Esophagus (tissue), 2 donors: ENCODE measurements around the gene MOBP. TPM values are rescaled to one million over a fixed set of nuclear protein-coding genes. Genes with fewer than 3 reads are reported as not detected.
"Not testable (repeated sequence)": the region's sequence is repeated elsewhere in the genome, so short reads cannot be mapped to it uniquely, and the experiment has no call there.

Experiments
- H3K27ac ChIP-seq, 2 donors: one replicate each; pipeline ENCODE4 v1.5.1; 2013; ENCODE audit warnings: low read depth in 2 of 2, mild to moderate bottlenecking in 2 of 2, inconsistent platforms in 1 of 2, low read length in 1 of 2, moderate library complexity in 1 of 2
- H3K27me3 ChIP-seq, 2 donors: one replicate each; pipeline ENCODE4 v1.6.1; 2013; ENCODE audit warnings: low read length in 2 of 2, control low read depth in 1 of 2, mild to moderate bottlenecking in 1 of 2; ENCODE audit not compliant: insufficient read depth in 2 of 2, control insufficient read depth in 1 of 2
- H3K36me3 ChIP-seq, 2 donors: one replicate each; pipeline ENCODE4 v1.6.1; 2013; ENCODE audit warnings: low read length in 1 of 2; ENCODE audit not compliant: control insufficient read depth in 2 of 2, insufficient read depth in 2 of 2
- H3K4me1 ChIP-seq, 2 donors: one replicate each; pipeline ENCODE4 v1.6.1; 2013; ENCODE audit warnings: low read length in 1 of 2; ENCODE audit not compliant: control insufficient read depth in 2 of 2, insufficient read depth in 2 of 2
- H3K4me3 ChIP-seq, 2 donors: one replicate each; pipeline ENCODE4 v1.5.1; 2013; ENCODE audit warnings: low read length in 2 of 2, mild to moderate bottlenecking in 2 of 2, low read depth in 1 of 2, moderate library complexity in 1 of 2
- H3K9me3 ChIP-seq, 2 donors: one replicate each; pipeline ENCODE4 v1.6.1; 2013; ENCODE audit warnings: mild to moderate bottlenecking in 2 of 2, low read depth in 1 of 2, low read length in 1 of 2, moderate library complexity in 1 of 2; ENCODE audit not compliant: control insufficient read depth in 2 of 2, insufficient read depth in 1 of 2
- WGBS, 2 donors: extraction: QIAGEN DNeasy Blood & Tissue Kit; methylation state at CpG; one replicate each; pipeline ENCODE4 v1.1.7; 2013; 5-methylcytosine and 5-hydroxymethylcytosine counted together
- polyA plus RNA-seq, 2 donors: library from polyadenylated mRNA; stranded (reverse); fragments of 200-250 nt; gene quantifications; one replicate each; pipeline ENCODE4 v1.2.3, GENCODE V29; 2013
- donor health status: healthy with polysubstance abuse.
- donor health status: Bipolar disorder and iron deficiency.

MOBP gene, protein sequence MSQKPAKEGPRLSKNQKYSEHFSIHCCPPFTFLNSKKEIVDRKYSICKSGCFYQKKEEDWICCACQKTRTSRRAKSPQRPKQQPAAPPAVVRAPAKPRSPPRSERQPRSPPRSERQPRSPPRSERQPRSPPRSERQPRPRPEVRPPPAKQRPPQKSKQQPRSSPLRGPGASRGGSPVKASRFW
- not detected for polyA plus RNA-seq

DNA sequence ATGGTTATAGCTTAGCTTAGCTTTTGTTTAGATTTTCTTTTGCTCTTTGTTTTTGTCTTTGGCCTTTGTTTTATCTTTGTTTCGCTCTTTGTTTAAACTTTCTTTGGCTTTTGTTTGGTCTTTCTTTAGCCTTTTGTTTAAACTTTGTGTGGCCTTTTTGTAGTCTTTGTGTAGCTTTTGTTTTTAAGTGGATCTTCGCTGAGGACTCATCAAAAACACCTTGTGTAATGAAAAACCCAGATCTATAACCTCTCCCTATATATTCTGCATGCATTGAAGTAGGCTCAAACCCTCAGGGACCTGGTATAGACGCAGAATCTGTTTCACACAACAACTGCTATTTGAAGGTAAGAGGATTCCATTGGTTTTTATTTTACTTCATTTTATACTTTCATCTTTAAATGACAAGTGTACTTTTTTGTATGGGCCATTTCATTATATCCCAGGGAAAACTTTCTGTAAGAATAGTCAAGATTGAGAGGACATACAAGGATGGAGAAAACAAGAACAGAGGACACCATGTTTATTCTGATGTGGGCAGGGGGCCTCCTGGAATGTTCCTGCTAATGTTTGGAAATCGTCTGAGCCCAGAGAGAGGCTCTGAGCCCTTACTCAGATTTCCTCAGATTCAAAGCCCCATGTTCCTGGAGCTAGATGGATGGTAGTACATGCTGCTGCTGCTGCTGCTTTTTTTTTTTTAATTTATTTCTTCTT, at the start of gene MOBP:
MOBP (plus strand) TSS at position 287 of the 714 bp plus-strand sequence. CDS start 34,390 bp downstream, outside the sequence.
- WGBS, 2 donors, result 33 to 36% methylated on average over 4 of the region's 4 CpGs
- Histone ChIP-seq H3K27ac (no peak within 1 kb of the TSS), H3K4me3 (no peak within 1 kb of the TSS), H3K36me3 (no peaks in the 10 kb centered on the region), H3K9me3 (no peaks in the 10 kb centered on the region), H3K27me3 (no peaks in the 10 kb centered on the region), H3K4me1 (no peaks in the 10 kb centered on the region)

DNA sequence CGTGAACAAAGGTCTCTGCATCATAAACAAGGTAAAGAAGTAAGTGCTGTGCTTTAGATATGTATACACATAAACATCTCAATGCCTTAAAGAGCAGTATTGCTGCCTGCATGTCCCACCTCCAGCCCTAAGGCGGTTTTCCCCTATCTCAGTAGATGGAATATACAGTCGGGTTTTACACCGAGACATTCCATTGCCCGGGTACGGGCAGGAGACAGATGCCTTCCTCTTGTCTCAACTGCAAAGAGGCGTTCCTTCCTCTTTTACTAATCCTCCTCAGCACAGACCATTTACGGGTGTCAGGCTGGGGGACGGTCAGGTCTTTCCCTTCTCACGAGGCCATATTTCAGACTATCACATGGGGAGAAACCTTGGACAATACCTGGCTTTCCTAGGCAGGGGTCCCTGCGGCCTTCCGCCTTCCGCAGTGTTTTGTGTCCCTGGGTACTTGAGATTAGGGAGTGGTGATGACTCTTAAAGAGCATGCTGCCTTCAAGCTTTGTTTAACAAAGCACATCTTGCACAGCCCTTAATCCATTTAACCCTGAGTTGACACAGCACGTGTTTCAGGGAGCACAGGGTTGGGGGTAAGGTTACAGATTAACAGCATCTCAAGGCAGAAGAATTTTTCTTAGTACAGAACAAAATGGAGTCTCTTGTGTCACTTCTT, 48.8 kb upstream of the MOBP start:
- H3K27me3 ChIP-seq, H3K4me3 ChIP-seq, H3K4me1 ChIP-seq, H3K9me3 ChIP-seq, H3K27ac ChIP-seq, H3K36me3 ChIP-seq: not testable (repeated sequence)
- WGBS, 2 donors, result 52 to 70% methylated on average over 11 to 13 of the region's 14 CpGs

DNA sequence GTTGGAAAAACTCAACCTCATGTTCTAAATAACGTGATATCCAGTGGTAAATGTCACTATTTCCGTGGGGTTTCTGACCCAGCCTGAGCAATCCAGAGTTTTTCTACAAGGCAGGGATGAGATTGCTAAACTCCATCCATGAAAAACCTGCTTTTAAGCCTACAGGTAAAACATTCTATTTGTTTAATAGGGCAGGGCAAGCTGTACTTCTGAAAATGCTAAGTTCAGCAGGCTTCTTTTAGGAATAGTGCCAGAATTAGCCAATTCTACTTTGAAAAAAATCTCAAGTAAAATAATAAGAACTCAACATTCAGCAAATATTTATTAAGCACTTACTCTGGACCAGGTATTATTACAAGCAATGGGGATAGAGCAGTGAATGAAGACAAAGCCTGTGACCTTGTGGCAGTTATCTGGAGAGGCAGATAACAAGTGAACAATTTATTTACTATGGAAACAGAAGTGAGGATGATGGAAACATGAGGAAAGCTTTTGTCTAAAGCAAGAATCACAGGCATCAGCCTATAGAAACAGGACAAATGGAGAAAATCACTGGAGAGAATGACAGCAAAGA, 47.7 kb upstream of the MOBP start:
- WGBS, 2 donors, result 66% methylated on average over 2 of the region's 2 CpGs
- Histone ChIP-seq H3K36me3 (no peaks in the 10 kb centered on the region), H3K27ac (peak overlapping the region in 1 of 2 donors; percentile 15), H3K9me3 (no peaks in the 10 kb centered on the region), H3K27me3 (no peaks in the 10 kb centered on the region), H3K4me3 (no peak overlapping the region), H3K4me1 (peaks cover 0 to 4% of the 10 kb centered on the region in 2 donors)

DNA sequence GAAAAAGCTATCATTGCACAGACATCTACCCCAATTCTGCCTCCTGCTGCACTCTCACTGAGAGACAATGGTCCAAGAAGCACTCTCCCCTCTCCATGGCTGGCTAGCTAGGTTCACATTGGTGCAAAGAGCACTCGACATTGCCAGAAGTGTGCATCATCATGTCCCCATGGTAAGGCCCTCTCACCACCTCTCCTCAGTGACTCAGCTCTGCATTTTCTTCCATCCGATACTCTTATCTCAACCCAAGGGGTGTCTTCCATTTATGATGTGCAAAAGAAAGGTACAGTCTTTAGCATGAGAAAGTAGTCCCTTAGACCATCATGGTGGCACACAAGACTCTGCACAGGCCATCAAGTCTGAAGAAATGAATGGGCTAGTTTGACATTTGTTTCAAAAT, 46.9 kb upstream of the MOBP start:
- Histone ChIP-seq H3K36me3 (no peaks in the 10 kb centered on the region), H3K4me1 (peaks cover 0 to 4% of the 10 kb centered on the region in 2 donors), H3K27me3 (no peaks in the 10 kb centered on the region), H3K27ac (no peak overlapping the region), H3K4me3 (no peak overlapping the region), H3K9me3 (no peaks in the 10 kb centered on the region)
- WGBS, 2 donors, result 95 to 97% methylated on average over 2 of the region's 2 CpGs

DNA sequence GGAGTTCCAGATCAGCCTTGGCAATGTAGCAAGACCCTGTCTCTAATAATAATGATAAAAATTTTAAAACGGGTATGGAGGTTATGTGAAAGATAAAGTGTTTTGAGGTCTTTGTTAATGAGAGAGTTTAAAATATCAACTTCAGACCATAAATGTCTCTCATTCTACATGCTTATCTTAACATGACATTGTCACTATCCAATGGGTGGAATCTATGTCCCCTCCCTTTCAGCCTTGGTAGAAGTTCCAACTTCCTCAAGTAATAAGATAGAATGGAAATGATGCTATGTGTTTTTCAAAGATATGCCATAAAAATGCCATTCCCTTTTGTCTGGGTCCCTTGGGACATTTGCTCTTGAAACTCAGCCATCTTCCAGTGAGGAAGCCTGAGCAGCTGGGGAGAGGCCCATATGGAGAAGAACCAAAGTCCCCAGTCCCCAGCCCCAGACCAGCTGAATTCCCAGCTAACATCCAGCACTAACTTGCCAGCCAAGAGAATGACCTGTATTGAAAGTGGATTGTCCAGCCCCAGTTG, 44.0 kb upstream of the MOBP start:
- Histone ChIP-seq H3K4me1 (no peaks in the 10 kb centered on the region), H3K4me3 (no peak overlapping the region), H3K9me3 (no peaks in the 10 kb centered on the region), H3K27ac (no peak overlapping the region), H3K36me3 (no peaks in the 10 kb centered on the region), H3K27me3 (no peaks in the 10 kb centered on the region)
- WGBS, 2 donors, result 83 to 87% methylated on average over 1 of the region's 1 CpG

DNA sequence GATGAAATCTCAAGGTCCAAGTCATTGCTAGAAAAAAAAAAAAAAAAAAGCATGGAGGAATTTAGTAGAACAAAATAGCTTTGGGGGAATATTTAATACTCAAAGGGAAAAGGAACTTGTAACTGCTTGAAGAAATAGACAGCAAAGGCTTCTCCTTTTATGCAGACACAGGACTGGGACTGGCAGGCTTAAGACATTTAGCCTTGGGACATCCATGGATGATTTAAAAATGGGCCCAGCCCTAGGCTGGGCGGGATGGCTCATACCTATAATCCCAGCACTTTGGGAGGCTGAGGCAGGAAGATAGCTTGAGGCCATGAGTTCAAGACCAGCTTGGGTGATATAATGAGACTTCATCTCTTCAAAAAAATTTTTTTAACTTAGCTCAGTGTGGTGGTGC, 41.2 kb upstream of the MOBP start:
- no peaks in the 10 kb centered on the region for H3K27me3 ChIP-seq
- no peak overlapping the region for H3K4me3 ChIP-seq
- no peak overlapping the region for H3K27ac ChIP-seq
- H3K4me1 ChIP-seq, result no peaks in the 10 kb centered on the region
- no peaks in the 10 kb centered on the region for H3K36me3 ChIP-seq
- H3K9me3 ChIP-seq, result no peaks in the 10 kb centered on the region
- WGBS, 2 donors, result 21 to 59% methylated on average over 1 of the region's 1 CpG

DNA sequence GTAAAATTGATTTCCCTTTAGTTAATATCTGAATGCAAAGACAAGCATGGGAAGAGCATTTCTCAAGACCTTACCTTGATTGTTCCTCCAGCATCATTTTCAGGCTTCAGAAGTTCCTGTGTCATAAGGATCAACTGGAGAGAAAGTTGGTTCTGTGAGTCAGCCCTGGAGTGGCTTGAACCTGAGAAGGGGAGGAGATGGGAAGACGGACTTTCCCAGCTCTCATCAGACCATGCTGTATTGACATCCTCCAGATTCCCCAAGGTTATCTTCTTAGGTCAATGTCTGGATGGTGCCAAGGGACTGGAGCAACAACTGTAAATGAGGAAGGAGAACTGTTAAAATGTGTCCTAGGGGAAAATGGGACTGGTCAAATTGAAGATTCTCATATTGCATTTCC, 40.0 kb upstream of the MOBP start:
- Histone ChIP-seq H3K9me3 (no peaks in the 10 kb centered on the region), H3K36me3 (no peaks in the 10 kb centered on the region)
- WGBS, 2 donors, result 88 to 91% methylated on average over 1 of the region's 1 CpG

DNA sequence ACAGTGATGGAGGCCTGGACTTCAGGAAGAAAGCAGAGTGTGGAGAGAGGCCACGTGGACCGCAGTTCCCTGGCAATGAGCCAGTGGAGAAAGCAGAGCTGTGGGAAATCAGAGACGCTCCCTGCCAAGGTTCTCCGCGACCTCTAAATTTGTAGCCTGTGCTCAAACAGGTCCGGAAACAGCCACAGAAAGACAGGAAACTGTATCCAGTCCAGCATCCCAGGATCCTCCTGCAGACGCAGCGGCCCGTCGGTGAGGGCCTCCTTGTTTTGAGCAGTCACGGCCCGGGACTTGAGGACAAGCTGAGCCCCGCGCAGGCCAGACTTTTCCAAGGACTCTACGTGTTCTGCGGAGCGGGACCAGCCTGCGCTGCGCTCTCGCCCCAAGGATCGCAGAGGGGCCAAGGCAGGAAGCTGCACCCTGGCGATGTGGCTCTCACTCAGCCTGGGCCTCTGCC, 38.7 kb upstream of the MOBP start:
- Histone ChIP-seq H3K4me1 (no peaks in the 10 kb centered on the region), H3K36me3 (no peaks in the 10 kb centered on the region), H3K27ac (no peak overlapping the region), H3K27me3 (no peaks in the 10 kb centered on the region), H3K9me3 (no peaks in the 10 kb centered on the region), H3K4me3 (no peak overlapping the region)
- WGBS, 2 donors, result 71 to 73% methylated on average over 22 of the region's 22 CpGs

More for the DNA sequence above, 40.0 kb upstream of the MOBP start:
- H3K27me3 ChIP-seq, result no peaks in the 10 kb centered on the region
- no peak overlapping the region for H3K4me3 ChIP-seq
- H3K4me1 ChIP-seq, result no peaks in the 10 kb centered on the region
- no peak overlapping the region for H3K27ac ChIP-seq

DNA sequence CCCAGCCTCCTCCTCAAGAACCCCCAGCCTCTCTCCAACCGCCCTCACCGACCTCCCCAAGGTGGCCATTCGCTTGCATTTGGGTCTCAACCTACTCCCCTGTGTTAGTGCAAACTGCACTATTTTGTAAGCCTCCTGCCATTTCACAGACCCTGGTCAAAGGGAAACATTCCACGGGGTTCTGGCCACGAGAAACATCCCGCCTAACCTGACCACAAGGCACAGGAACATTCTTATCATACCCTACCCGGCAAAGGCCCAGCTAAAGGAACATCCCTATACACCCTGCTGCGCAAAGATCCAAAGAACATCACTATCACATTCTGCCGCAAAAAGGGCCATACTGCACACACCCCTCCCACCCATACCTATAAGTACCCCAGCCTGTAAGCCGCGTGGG, 38.0 kb upstream of the MOBP start:
- Histone ChIP-seq H3K4me3 (no peak overlapping the region), H3K9me3 (no peaks in the 10 kb centered on the region), H3K27me3 (no peaks in the 10 kb centered on the region), H3K4me1 (no peaks in the 10 kb centered on the region), H3K27ac (no peak overlapping the region), H3K36me3 (no peaks in the 10 kb centered on the region)
- 93% methylated on average over 11 of the region's 11 CpGs for WGBS, 2 donors
